Right cardiac atrium (tissue), 5 donors: ENCODE measurements around the gene RND2. TPM values are rescaled to one million over a fixed set of nuclear protein-coding genes. Genes with fewer than 3 reads are reported as not detected.

ENCODE experiments used
- ATAC-seq, 2 donors: fragments of 200-7000 bp; cut with Tn5 transposase; one replicate each; pipeline versions ENCODE4 v1.8.0 to v1.9.1; 2020; ENCODE audit warnings: moderate library complexity in 2 of 2, mild to moderate bottlenecking in 1 of 2
- DNase-seq, 3 donors: peaks; one replicate each; pipeline ENCODE4 v3.0.0-alpha.2; 2020
- H3K27ac ChIP-seq: one replicate; pipeline ENCODE4 v1.5.1; 2013; ENCODE audit warnings: mild to moderate bottlenecking, low read length, control low read depth, moderate library complexity
- H3K27me3 ChIP-seq: one replicate; pipeline ENCODE4 v1.6.1; 2013; ENCODE audit not compliant: control insufficient read depth, insufficient read depth
- H3K4me1 ChIP-seq: one replicate; pipeline ENCODE4 v1.6.1; 2013; ENCODE audit warnings: low read length; ENCODE audit not compliant: control insufficient read depth, insufficient read depth
- H3K4me3 ChIP-seq: one replicate; pipeline ENCODE4 v1.5.1; 2013; ENCODE audit warnings: low read length, control low read depth
- H3K9me3 ChIP-seq: one replicate; pipeline ENCODE4 v1.6.1; 2013; ENCODE audit warnings: low read length; ENCODE audit not compliant: control insufficient read depth
- WGBS: extraction: QIAGEN DNeasy Blood & Tissue Kit; methylation state at CpG from one replicate; pipeline ENCODE4 v1.1.7; 2013; 5-methylcytosine and 5-hydroxymethylcytosine counted together
- intact Hi-C, 4 donors: fragments of 100-400 bp; cut with DNase I; formaldehyde crosslinking; loops; one replicate each; pipeline versions ENCODE4 v1.11.0 to v1.14.0; 2022 to 2023
- polyA plus RNA-seq: library from polyadenylated mRNA; stranded (reverse); fragments of 200-250 nt; gene quantifications from one replicate; pipeline ENCODE4 v1.2.3, GENCODE V29; 2013
- total RNA-seq, 4 donors: library from RNA; stranded (reverse); fragmentation: NEBNext Ultra II Directional; extraction: Animal tissue kit (Norgen Biotek cat#: 25700); gene quantifications; one replicate each; pipeline ENCODE4 v1.2.1, GENCODE V29; 2021
- donor health status: healthy with polysubstance abuse.
- donor health status: DM: no; HTN: yes; CAD: no.
- donor health status: DM: no; HTN: no; CAD: no.
- donor health status: DM: no; HTN: yes; CAD: no; lungs with severe emphysema.
- donor health status: DM: yes; HTN: yes; CAD: no.

RND2 gene
- total and polyA plus RNA-seq, 5 donors = 2.9 to 5.3 (median 3.7) TPM

- Histone ChIP-seq H3K27ac (no peak overlapping the region), H3K27me3 (no peaks in the 10 kb centered on the region), H3K4me1 (peaks cover 22% of the 10 kb centered on the region), H3K4me3 (no peak overlapping the region), H3K9me3 (no peaks in the 10 kb centered on the region)
- intact Hi-C loops = no loop called here
- DNase-seq (no peak), ATAC-seq (no peak)
- 31% methylated on average over 4 of the region's 4 CpGs for WGBS
These were observed 6.1 kb upstream of the RND2 start for GRCh38 chr17:43018932-43019331.

GRCh38 chr17:43019418-43019817 is 5.6 kb upstream of the RND2 start:
- DNase-seq (peak in 1 of 3 donors; percentile 66), ATAC-seq (no peak)
- H3K4me3 ChIP-seq = no peak overlapping the region
- no peaks in the 10 kb centered on the region for H3K27me3 ChIP-seq
- 26% methylated on average over 7 of the region's 7 CpGs for WGBS
- intact Hi-C loops = no loop called here
- no peaks in the 10 kb centered on the region for H3K9me3 ChIP-seq
- peaks cover 19% of the 10 kb centered on the region for H3K4me1 ChIP-seq
- H3K27ac ChIP-seq = peak overlapping the region; percentile 87

DNA sequence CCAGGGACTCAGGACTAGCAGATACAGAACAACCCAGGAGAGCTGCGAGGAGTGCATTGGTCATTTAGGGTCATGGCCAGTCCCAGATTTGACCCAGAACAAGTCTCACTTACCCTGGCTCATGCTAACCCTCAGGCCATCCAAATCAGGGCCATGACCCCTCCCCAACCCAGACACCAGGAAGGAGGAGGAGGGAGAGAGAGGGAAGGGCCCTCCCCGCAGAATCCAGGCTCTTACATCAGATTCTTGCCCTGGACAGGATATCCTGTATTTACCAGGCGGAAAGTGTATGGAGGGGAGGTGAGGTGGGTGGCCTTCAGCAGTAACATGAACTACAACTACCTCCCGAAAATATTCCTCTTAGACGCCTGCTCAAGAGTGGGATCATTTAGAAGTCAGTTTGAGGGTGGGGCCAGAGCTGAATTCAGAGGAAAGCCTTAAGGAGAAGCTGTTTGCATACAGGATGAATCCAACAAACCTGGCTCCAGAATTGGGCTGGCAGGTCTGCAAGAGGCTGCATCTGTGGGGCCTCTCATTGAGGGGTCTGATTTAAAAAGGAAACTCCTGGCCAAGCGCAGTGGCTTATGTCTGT is 4.9 kb upstream of the RND2 start:
- peak in 2 of 3 donors; percentile 44 to 73 for DNase-seq
- Histone ChIP-seq H3K4me3 (no peak overlapping the region), H3K4me1 (peaks cover 12% of the 10 kb centered on the region), H3K9me3 (no peaks in the 10 kb centered on the region), H3K27me3 (no peaks in the 10 kb centered on the region), H3K27ac (peak overlapping the region; percentile 87)
- ATAC-seq = peak in 1 of 2 donors; percentile 29
- intact Hi-C loops = loop anchor here in 3 of 4 donors (10.0 kb wide), 2 partner anchors 105 to 155 kb away; partner anchors contain the start of genes BRCA1 (in 2 of the 3) and NBR1 (in 1 of the 3)
- WGBS = 53% methylated on average over 6 of the region's 6 CpGs

DNA sequence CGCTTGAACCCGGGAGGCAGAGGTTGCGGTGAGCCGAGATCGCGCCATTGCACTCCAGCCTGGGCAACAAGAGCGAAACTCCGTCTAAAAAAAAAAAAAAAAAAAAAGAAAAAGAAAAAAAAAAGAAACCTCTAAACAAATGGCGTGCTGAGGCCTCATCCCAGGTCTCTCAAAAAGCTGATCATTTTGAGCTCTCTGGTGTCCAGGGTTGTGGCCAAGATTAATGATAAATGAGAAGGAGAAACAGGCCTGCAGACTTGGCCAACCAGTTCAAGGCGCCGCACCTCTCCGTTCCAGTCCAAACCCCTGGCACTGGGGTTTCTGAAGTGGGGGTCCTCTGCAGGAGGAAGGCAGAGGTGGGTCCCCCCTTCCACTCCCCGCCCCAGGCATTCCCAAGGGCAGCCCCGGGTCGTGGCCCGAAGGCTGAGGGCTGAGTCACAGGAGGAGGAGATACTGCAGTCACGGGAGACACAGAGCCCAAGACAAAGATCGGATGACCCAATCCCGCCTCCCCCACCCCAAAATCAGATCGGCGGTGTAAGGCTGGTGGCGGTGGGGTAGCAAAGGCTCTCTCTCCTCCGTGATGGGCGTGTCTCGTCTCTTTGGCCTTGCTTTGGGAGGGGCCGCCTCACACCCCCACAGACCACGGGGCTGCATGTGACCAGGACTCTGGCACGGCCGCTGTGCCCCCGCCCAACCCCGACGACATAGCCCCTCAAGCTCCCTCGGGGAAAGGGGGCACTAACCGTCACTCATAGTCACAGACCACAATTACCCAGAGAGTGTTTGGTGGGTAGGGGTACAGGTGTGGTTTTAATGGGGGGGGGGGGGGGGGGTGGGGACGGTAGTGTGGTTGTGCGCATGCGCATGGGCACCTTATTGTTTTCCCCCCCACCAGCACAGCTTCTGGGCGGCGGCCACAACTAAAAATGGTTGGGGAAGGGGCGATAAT is 4.0 kb upstream of the RND2 start:
- intact Hi-C loops = loop anchor here in 3 of 4 donors (10.0 kb wide), 2 partner anchors 104 to 154 kb away; partner anchors contain the start of genes BRCA1 (in 2 of the 3) and NBR1 (in 1 of the 3)
- 16% methylated on average over 39 of the region's 40 CpGs for WGBS
- peak; percentile 83 to 91 (median 89) for DNase-seq
- Histone ChIP-seq H3K4me1 (peaks cover 7% of the 10 kb centered on the region), H3K9me3 (no peaks in the 10 kb centered on the region), H3K27ac (peak overlapping the region; percentile 89), H3K27me3 (no peaks in the 10 kb centered on the region), H3K4me3 (peak overlapping the region; percentile 68)
- peak; percentile 41 to 53 for ATAC-seq

- WGBS = under 1% methylated on average over 80 of the region's 80 CpGs
- peaks cover 2% of the 10 kb centered on the region for H3K4me1 ChIP-seq
- intact Hi-C loops = loop anchor here in 3 of 4 donors (10.0 kb wide), 2 partner anchors 103 to 153 kb away; partner anchors contain the start of genes BRCA1 (in 2 of the 3) and NBR1 (in 1 of the 3)
These were observed 3.1 kb upstream of the RND2 start, which contains the start of gene VAT1 for GRCh38 chr17:43021741-43022512. Gene VAT1, minus strand, starts transcription at chr17:43022385. Its CDS starts 63 bp downstream, at chr17:43022322.

GRCh38 chr17:43025290-43025657 is 243 bp downstream of the RND2 start:
- H3K4me1 ChIP-seq = no peaks in the 10 kb centered on the region
- 8% methylated on average over 27 of the region's 27 CpGs for WGBS
- ATAC-seq (no peak), DNase-seq (no peak)
- no peaks in the 10 kb centered on the region for H3K9me3 ChIP-seq
- intact Hi-C loops = loop anchor here in 3 of 4 donors (5.0 to 10.0 kb wide), 3 partner anchors 100 to 312 kb away; partner anchors contain the start of genes BRCA1 (in 2 of the 3) and NBR1 (in 1 of the 3)
- no peak overlapping the region for H3K27ac ChIP-seq
- H3K4me3 ChIP-seq = peak overlapping the region; percentile 58
- no peaks in the 10 kb centered on the region for H3K27me3 ChIP-seq

More at GRCh38 chr17:43021741-43022512, 3.1 kb upstream of the RND2 start, which contains the start of gene VAT1:
- ATAC-seq (peak; percentile 77 to 83), DNase-seq (peak; percentile 86 to 94 (median 94))
- peak within 1 kb of the TSS; percentile 68 for H3K4me3 ChIP-seq
- peak within 1 kb of the TSS; percentile 89 for H3K27ac ChIP-seq
- no peaks in the 10 kb centered on the region for H3K9me3 ChIP-seq
- H3K27me3 ChIP-seq = no peaks in the 10 kb centered on the region

DNA sequence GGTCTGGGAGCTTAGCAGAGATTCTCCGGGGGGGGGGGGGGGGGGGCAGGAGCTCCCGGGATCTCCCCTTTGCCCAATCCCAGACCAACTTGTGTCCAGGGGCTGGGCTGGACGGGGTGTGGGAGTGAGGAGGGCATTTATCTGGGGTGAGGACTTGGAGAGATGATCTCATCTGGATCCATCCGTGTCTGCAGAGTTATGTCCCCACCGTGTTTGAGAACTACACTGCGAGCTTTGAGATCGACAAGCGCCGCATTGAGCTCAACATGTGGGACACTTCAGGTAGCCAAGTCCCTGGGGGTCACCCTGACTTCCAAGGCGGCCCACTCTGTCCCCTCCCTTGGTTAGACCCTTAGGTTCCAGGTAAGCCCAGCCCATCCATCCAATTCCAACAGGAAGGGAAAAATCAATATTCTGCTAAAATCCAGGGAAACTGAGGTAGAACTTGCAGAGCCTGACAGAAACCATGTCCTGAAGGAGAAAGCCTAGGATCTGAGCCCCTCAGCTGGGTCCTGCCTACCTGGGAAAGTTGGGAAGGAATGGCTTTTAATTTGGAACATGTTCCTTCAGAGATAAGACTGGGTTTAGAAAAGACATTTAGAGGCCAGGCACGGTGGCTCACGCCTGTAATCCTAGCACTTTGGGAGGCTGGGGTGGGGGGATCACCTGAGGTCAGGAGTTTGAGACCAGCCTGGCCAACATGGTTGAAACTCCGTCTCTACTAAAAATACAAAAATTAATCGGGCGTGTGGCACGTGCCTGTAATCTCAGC is 921 bp downstream of the RND2 start:
- intact Hi-C loops = loop anchor here in 3 of 4 donors (5.0 to 10.0 kb wide), 3 partner anchors 99 to 311 kb away; partner anchors contain the start of genes BRCA1 (in 2 of the 3) and NBR1 (in 1 of the 3)
- DNase-seq (no peak), ATAC-seq (no peak)
- no peak overlapping the region for H3K4me3 ChIP-seq
- 61% methylated on average over 16 of the region's 16 CpGs for WGBS
- no peaks in the 10 kb centered on the region for H3K4me1 ChIP-seq
- H3K9me3 ChIP-seq = no peaks in the 10 kb centered on the region
- H3K27me3 ChIP-seq = no peaks in the 10 kb centered on the region
- H3K27ac ChIP-seq = no peak overlapping the region

- H3K9me3 ChIP-seq = no peaks in the 10 kb centered on the region
- H3K4me3 ChIP-seq = no peak overlapping the region
- H3K4me1 ChIP-seq = no peaks in the 10 kb centered on the region
- ATAC-seq (no peak), DNase-seq (no peak)
- no peaks in the 10 kb centered on the region for H3K27me3 ChIP-seq
- 73% methylated on average over 5 of the region's 5 CpGs for WGBS
- no peak overlapping the region for H3K27ac ChIP-seq
- intact Hi-C loops = loop anchor here in 3 of 4 donors (5.0 to 10.0 kb wide), 3 partner anchors 98 to 311 kb away; partner anchors contain the start of genes BRCA1 (in 2 of the 3) and NBR1 (in 1 of the 3)
These were observed 1.6 kb downstream of the RND2 start for GRCh38 chr17:43026595-43026994.

DNA sequence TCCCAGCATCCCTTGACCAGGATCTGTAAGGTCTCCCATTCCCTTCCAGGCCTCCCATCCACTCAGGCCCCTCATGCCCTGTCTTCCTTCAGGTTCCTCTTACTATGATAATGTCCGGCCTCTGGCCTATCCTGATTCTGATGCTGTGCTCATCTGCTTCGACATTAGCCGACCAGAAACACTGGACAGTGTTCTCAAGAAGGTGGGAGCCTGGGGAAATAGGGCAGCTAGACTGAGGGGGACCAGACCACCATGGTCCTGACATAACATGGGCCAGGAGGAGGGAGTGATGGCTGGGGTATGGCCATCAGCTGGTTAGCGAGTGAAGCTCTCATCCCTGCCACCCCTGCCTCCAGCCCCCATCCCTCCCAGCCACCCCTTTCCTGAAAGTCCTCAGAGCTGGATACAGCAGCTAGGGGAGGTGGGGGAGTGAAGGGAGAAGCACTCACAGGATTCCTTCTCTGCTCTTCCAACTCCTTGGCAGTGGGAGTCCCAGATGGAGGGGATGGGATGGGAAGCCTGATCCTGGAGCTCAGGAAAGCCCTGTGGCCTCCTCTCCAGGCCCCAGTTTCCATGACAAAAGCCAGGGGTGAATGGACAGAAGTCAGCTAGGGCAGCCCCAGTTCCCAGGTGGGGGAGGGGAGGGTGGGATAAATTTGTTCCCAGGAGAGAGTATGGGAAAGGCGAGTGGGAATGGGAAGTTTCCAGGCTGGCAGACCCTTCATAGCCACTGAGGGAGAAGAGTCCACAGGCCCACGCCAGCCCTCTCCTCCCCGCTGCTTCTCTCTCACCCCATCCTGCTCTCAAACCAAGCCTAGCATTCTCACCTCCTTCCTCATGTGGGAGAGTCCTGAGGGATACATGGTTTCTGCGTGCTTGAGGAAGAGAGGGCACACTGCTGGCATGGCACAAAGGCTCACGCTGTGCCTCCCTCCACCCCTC is 2.3 kb downstream of the RND2 start:
- H3K27me3 ChIP-seq = no peaks in the 10 kb centered on the region
- no peaks in the 10 kb centered on the region for H3K9me3 ChIP-seq
- WGBS = 74% methylated on average over 9 of the region's 9 CpGs
- ATAC-seq (no peak), DNase-seq (no peak)
- H3K4me3 ChIP-seq = no peak overlapping the region
- H3K27ac ChIP-seq = no peak overlapping the region
- no peaks in the 10 kb centered on the region for H3K4me1 ChIP-seq
- intact Hi-C loops = loop anchor here in 3 of 4 donors (5.0 to 10.0 kb wide), 3 partner anchors 97 to 310 kb away; partner anchors contain the start of genes BRCA1 (in 2 of the 3) and NBR1 (in 1 of the 3)
